ENCODE results near the gene CREBL2.
A peak's percentile ranks its signal among the peaks of the same experiment; 100 is the strongest.
"Not testable (repeated sequence)": the region's sequence is repeated elsewhere in the genome, so short reads cannot be mapped to it uniquely, and the experiment has no call there.

CREBL2 gene

DNA sequence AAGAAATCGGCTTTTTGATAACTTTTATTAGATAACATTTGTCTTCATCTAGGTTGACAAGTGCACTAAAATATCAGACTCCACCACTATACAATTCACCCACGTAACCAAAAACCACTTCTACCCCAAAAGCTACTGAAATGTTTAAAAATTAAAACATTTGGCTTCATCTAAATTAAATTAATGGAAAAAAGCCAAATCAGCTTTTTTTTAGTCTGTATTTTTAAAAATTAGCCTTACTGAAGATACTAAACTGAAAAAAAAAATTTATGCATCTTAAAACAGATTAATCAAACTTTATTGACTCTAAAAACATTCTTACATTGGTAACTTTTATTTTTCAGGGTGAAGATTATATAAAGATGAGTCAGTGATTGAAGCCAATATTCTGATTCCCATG lies 30.0 kb downstream of the CREBL2 start:
- DNase-seq = no peak

- DNase-seq = no peak
These were observed 31.2 kb downstream of the CREBL2 start for GRCh38 chr12:12642916-12643315.

GRCh38 chr12:12645485-12645884 lies 33.8 kb downstream of the CREBL2 start:
- peak; percentile 68 for DNase-seq

- DNase-seq = not testable (repeated sequence)
These were observed 34.3 kb downstream of the CREBL2 start for GRCh38 chr12:12645968-12646367.

DNA sequence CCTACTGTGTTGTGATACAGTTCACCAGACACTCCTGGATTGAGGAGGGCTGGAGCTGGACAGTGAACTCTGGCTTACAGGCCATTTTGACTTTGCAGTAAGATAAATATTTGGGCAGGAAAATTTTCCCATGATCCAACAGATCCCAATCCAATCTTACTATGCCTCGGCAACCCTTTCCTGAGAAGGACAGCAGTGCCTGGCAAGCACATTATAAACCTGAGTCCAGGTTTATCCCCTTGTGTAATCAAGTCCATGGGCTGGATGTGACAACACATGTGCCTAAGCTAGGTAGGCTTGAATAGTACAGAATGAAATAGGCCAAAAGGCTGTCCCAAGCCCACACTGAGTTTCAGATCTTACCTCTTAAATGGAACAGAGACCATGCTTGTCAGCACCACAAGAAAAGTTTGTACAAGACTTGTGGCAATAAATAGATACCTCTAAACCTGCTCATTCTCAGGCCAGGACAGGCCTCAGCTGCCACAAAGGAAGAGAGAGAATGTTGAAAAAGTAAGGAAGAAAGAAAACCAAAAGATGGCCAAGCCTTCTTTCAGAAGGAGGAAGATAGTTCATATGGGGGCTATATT lies 34.9 kb downstream of the CREBL2 start:
- DNase-seq = no peak

DNA sequence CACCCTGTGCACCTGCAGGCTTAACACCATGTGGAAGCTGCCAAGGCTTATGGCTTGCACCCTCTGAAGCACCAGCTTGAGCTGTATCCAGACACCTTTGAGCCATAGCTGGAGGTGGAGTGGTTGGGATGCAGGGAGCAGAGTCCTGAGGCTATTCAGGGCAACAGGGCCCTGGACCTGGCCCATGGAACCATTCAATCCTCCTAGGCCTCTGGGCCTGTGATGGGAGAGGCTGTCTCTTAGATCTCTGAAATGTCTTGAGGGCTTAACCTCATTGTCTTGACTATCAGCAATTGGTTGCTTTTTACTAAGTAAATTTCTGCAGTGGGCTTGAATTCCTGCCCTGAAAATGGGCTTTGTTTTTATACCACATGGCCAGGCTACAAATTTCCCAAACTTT lies 36.6 kb downstream of the CREBL2 start:
- no peak for DNase-seq

GRCh38 chr12:12648951-12649650 lies 37.4 kb downstream of the CREBL2 start:
- no peak for DNase-seq

DNA sequence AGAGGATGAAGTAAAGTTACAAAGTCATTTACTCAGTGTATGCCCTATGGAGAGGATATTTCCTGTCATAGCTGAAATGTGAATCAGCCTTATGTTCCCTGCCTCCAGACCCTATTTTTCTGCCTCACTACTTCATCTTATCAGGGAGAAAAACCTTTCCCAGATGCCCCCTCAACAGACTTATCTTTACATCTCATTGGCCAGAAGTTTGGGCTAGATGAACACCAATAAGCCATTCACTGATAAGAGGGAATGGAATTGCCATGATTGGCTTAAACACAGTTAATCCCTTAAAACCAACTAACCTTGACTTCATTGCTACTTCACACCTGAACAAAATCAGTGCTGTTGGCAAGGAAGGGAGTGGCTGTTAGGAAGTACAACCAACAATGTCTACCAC lies 40.1 kb downstream of the CREBL2 start:
- no peak for DNase-seq

DNA sequence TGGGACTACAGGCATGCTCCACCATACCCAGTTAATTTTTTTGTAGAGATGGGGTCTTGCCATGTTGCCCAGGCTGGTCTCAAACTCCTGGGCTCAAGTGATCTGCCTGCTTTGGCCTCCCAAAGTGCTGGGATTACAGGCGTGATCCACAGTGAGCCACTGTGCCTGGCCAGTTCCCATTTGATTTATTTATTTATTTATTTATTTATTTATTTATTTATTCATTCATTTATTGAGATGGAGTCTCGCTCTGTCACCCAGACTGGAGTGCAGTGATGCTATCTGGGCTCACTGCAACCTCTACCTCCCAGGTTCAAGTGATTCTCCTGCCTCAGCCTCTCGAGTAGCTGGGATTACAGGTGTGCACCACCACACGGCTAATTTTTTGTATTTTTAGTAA lies 41.0 kb downstream of the CREBL2 start:
- DNase-seq = not testable (repeated sequence)

GRCh38 chr12:12653922-12654321 lies 42.2 kb downstream of the CREBL2 start:
- DNase-seq = no peak

DNA sequence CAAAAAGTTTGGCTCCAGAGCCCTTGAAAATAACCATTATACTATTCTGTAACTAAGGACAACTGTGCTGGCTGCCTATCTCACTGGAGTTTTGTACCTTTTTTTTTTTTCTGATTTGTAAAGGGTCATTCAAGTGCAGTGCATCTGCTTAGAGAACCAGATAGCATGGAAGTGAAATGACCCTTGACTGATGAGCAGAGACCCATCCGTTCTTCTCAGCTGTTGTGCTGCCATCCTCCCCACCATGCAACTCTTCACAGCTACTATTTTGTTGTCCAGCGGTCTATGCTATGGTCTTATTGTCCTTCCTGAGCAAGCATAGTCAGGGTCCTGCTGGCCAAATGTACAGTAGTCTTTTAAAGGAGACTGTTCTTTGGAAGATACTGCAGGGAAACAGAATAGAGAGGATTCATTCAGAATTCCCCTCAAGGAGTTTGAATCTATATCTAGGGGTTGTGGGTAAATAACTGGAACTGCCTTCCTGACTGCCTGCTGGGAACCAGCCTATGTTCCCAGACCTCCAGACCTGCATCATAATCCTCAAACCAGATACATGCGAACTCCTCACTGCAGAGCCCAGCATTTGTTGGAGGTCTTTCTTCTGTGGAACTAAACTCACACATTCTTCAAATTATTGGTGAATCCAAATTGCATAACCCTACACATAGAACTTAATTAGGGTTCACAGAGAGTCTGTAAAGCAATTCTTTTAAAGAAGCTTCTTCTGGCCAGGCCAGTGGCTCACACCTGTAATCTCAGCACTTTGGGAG lies 43.2 kb downstream of the CREBL2 start:
- DNase-seq = no peak

DNA sequence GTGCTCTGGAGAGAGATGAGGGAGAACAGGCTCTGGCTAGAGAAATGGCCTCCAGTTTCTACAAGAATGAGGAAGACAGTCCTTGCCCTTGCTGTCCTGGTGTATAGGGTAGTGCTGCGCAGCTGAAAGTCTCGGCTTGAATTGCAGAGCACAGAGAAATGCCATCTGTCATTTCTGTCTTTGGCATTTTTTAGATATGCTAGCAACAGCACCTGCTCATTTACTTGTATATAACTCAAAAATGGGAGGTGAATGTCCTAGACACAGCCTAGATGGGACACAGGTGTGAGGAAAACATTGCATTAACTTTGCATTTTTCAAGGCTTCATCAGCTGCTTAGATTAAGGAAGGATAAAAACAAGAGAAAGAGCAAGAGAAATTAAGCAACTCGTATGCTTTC lies 48.5 kb downstream of the CREBL2 start:
- DNase-seq = no peak

DNA sequence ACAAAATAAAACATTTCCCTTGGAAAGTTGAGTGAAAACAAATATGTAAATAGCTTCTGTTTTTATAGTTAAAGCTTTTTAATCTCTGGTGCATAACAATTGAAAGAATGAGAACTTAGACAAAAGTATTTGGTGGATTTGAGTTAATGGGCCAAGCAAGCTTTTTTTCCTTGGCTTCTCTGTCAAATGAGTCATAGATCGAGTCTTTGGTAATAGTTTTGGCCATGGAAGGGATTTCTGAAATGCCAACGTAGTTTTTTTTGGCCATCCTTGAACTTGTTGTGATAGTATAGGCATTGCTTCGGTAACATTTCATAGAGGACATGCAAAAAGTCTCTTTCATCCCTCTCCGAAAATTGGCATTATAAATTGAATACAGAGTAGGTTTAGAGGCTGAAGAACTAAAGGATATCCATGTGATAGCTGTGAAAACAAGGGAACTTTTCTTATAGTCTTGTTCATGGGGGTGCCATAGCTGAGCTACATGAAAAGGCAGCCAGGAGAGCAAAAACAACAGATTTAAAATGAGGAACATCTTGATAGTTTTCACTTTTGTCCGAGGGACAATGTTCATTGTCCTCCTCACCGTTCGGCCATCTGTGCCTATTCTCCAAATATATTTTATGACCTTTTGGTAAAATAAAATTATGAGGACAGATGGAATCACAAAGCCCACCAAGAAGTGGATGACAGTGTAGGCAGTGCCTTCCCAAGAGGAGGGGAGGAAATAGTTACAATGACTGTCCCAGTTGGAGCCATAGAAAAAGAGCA lies 49.6 kb downstream of the CREBL2 start:
- DNase-seq = no peak

- no peak for DNase-seq
These were observed 52.1 kb downstream of the CREBL2 start for GRCh38 chr12:12663644-12664294.

GRCh38 chr12:12665194-12665593 lies 53.5 kb downstream of the CREBL2 start:
- DNase-seq = no peak

- DNase-seq = no peak
These were observed 56.3 kb downstream of the CREBL2 start for GRCh38 chr12:12668005-12668404.

GRCh38 chr12:12669020-12669419 lies 57.3 kb downstream of the CREBL2 start:
- no peak for DNase-seq

DNA sequence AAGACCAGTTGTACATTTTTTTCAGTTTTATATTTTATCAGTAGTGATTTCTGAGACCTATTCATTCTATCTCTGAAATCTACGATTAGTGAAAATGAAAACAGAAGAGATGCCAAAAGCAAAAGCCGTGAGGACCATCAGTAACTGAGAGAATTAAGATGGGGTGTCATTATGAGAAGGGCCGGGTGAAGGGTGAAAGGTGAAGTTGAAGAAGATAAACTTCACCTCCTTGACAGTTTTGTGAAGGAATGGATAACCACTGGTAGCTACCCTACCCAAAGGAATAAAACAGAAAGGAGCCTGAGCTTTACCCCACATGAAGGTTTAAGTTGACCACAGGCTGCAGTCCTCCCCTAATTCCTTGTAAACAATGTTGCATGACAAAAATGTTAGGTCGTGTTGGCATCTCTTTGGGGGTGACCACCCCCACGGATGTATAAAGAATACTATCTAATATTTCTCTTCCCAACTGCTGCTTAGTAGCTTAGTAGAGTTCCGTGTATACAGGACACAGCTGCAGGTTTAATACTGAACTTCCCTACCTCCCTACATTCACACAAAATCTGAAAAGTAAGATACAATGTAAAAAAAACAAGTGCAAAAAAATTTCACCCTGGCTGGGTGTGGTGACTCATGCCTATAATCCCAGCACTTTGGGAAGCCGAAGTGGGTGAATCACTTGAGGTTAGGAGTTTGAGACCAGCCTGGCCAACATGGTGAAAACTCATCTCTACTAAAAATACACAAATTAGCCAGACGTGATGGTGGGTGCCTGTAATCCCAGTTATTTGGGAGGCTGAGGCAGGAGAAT lies 60.4 kb downstream of the CREBL2 start:
- DNase-seq = no peak

DNA sequence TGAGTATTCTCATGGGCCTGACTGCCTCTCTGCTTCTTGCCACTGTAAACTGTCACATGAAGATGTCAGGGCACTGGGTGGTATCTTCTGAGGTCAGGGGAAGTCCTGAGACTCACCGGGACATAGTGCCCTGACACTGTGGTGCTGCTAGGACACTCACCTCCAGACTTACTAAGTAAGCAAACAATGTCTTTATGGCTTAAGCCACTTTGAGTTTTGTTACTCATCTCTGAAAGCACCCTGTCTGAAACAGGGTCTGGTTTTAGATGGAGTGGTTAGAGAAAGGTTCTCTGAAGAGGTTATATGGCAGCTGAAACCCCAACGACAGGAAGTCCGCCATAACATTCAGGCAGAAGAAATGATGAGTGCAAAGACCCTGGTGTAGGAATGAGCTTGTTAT lies 61.6 kb downstream of the CREBL2 start:
- no peak for DNase-seq

DNA sequence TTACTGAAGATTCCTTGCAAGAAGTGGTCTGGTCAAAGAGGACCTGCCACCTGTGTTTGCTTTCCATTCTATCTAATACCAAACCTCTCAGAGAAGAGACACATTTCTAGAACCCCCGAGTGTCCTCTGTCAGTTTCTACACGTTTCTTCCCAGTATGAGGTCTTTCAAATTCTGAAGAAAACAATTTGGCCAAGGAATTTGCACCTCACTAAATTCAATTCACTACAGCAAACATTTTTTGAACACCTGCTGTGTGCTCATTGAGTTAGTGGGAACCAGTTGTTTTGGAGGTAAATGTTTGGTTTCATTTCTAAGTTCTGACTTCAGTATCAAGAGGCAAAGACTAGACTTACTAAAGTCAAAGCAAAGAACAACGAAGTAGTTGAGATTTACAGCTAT lies 64.9 kb downstream of the CREBL2 start:
- DNase-seq = no peak

DNA sequence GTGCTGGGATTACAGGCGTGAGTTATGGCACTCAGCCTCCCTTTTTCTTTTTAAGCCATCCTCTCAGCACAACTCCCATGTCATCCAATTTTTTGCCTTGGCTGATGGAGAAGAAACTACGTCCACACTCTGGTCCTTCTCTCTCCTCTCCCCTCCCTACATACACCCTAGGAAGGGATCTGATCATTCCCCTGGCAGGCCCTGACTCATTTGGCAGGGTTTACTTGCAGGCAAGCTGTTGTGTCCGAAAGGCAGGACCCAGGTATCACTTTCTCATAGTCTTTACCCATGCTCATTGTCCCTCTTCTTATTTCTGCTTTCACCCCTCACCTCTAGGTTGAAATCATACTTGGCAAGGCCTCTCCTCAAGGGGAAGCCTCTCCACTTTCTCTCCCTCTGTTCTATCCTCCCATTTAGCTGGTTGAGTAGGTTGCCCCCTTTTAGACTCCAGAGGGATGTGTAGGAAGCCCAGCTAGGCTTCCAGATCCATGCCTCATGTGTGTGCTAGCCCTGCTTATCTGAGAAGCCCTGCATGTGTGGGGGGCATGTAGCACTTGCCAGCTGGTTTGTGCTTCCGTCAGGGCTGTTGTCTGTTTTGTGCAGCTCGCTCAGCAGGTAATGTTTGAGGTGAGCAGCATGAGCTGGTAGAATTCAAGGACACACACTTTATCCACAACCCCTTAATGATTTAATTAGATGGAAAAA lies 69.5 kb downstream of the CREBL2 start:
- DNase-seq = no peak

Measured in NCI-H82 (cell line).